NT2/D1 (cell line): ENCODE data around the gene VPS50.

ENCODE experiments used
- SUZ12 ChIP-seq: IDR thresholded peaks from 2 replicates; pipeline ENCODE4 v1.6.1; 2011; ENCODE audit not compliant: insufficient read length, insufficient read depth; ENCODE audit errors: extremely low read depth
- YY1 ChIP-seq: IDR thresholded peaks from 2 replicates; pipeline ENCODE4 v1.6.1; 2011; ENCODE audit not compliant: insufficient read length, insufficient read depth
- ZNF274 ChIP-seq: IDR thresholded peaks from 2 replicates; pipeline ENCODE4 v1.6.1; 2011; ENCODE audit warnings: mild to moderate bottlenecking, low read depth, low read length

DNA sequence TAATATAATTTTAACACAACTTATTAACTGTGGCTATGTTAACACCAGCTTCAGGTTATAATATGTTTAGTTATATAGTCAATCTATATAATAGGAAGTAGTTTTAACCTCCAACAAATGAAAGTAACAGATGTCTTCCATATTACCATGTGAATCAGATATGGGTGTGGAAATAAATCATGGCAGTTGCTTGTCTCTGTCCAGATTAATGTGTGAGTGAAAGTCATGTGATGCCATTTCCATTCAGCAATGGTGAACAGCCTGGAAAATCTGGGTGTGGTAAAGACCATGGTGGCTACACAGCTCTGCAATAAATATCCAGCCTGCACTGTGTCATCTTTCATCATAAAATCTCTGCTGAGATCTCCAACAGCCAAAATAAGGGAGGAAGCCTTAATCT lies 33.7 kb upstream of the VPS50 start:
- TF ChIP-seq YY1 (no peak), ZNF274 (no peak), SUZ12 (no peak)
